HepG2 (cell line): ENCODE results near the gene JOSD2.

Experiments used
- BRD4 ChIP-seq: sonication (generic); formaldehyde crosslinking; IDR thresholded peaks from 2 replicates; pipeline ENCODE4 v1.4.0; 2020; ENCODE audit warnings: missing genetic modification reagents
- CTCF ChIP-seq: sonication (generic); formaldehyde crosslinking; IDR thresholded peaks from 2 replicates; pipeline ENCODE4 v1.5.0; 2020; ENCODE audit warnings: mild to moderate bottlenecking, missing genetic modification reagents, moderate library complexity
- EZH2 ChIP-seq: conservative IDR thresholded peaks from 2 replicates; pipeline ENCODE4 v1.6.1; 2012; ENCODE audit warnings: mild to moderate bottlenecking, low read depth, low read length, moderate library complexity
- IKZF4 ChIP-seq: sonication (generic); formaldehyde crosslinking; IDR thresholded peaks from 2 replicates; pipeline ENCODE4 v1.5.1; 2020; ENCODE audit warnings: borderline replicate concordance, mild to moderate bottlenecking, low read depth, missing genetic modification reagents; ENCODE audit errors: not compliant biosample characterization
- KDM5A ChIP-seq: fragments of 200-600 bp; sonication (generic); IDR thresholded peaks from 2 replicates; pipeline ENCODE4 v1.7.0; 2018; ENCODE audit warnings: antibody characterized with exemption, mild to moderate bottlenecking, low read length, borderline replicate concordance
- MTA1 ChIP-seq: sonication (generic); formaldehyde crosslinking; IDR thresholded peaks from 2 replicates; pipeline ENCODE4 v1.4.0; 2020; ENCODE audit warnings: missing genetic modification reagents, mild to moderate bottlenecking, borderline replicate concordance
- POLR2AphosphoS5 ChIP-seq: IDR thresholded peaks from 2 replicates; pipeline ENCODE4 v1.6.1; 2012; ENCODE audit warnings: low read depth, low read length
- SALL2 ChIP-seq: sonication (generic); formaldehyde crosslinking; IDR thresholded peaks from 2 replicates; pipeline ENCODE4 v1.8.1; 2023; ENCODE audit warnings: mild to moderate bottlenecking, missing genetic modification reagents, inconsistent platforms
- ZBTB44 ChIP-seq: sonication (generic); formaldehyde crosslinking; IDR thresholded peaks from 2 replicates; pipeline ENCODE4 v1.4.0; 2020; ENCODE audit warnings: missing genetic modification reagents
- ZNF263 ChIP-seq: sonication (generic); formaldehyde crosslinking; IDR thresholded peaks from 2 replicates; pipeline ENCODE4 v1.4.0; 2020; ENCODE audit warnings: missing genetic modification reagents
- ZNF30 ChIP-seq: sonication (generic); formaldehyde crosslinking; IDR thresholded peaks from 2 replicates; pipeline ENCODE4 v1.5.0; 2020; ENCODE audit warnings: mild to moderate bottlenecking, missing genetic modification reagents

GRCh38 chr19:50467566-50467965 lies 43.4 kb downstream of the JOSD2 start:
- TF ChIP-seq EZH2 (no peak), ZNF30 (CRISPR knock-in tag) (no peak), ZNF263 (no peak), KDM5A (no peak), BRD4 (no peak), SALL2 (CRISPR knock-in tag) (no peak), MTA1 (no peak), CTCF (CRISPR knock-in tag) (no peak), IKZF4 (no peak), POLR2AphosphoS5 (no peak), ZBTB44 (CRISPR knock-in tag) (no peak)
